ENCODE data around the gene ZC3H4. TPM values are rescaled to one million over a fixed set of nuclear protein-coding genes. Genes with fewer than 3 reads are reported as not detected.

ZC3H4 gene
- total RNA-seq, 2 donors from 2014 or later, result 49.8 to 112 TPM

DNA sequence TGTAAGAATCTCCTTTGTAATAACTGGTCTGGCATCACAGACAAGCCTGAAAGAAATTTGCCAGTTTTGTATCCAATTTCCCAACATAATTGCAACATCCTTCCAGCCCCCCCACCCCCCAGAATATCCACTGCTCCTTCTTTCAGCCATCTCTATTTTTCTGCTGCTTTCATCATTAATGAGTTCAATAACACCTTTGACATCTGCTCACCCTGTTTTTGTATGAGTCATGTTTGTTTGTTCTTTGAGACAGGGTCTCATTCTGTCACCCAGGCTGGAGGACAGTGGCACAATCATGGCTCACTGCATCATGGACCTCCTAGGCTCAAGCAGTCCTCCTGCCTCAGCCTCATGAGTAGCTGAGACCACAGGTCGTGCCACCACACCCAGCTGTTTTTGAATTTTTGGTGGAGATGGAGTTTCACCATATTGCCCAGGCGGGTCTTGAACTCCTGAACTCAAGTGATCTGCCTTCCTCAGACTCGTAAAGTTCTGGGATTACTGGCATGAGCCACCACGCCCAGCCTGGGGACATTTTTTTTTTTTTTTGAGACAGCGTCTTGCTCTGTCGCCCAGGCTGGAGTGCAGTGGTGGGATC lies 7.0 kb upstream of the ZC3H4 start:
- H3K36me3 Mint-ChIP-seq, result no peaks in the 10 kb centered on the region
- H3K27ac Mint-ChIP-seq, result peak overlapping the region in 1 of 2 donors; percentile 33
- H3K9me3 Mint-ChIP-seq, result no peaks in the 10 kb centered on the region
- DNase-seq (ENCODE audit: low spot score in 2 of 2) (no peak), ATAC-seq (no peak)

GRCh38 chr19:47113850-47114651 lies 475 bp upstream of the ZC3H4 start:
- Mint-ChIP-seq H3K9me3 (no peaks in the 10 kb centered on the region), H3K27ac (peak overlapping the region; percentile 100), H3K36me3 (peaks cover 35 to 38% of the 10 kb centered on the region in 2 donors)
- ATAC-seq (no peak), DNase-seq (ENCODE audit: low spot score in 2 of 2) (no peak)

DNA sequence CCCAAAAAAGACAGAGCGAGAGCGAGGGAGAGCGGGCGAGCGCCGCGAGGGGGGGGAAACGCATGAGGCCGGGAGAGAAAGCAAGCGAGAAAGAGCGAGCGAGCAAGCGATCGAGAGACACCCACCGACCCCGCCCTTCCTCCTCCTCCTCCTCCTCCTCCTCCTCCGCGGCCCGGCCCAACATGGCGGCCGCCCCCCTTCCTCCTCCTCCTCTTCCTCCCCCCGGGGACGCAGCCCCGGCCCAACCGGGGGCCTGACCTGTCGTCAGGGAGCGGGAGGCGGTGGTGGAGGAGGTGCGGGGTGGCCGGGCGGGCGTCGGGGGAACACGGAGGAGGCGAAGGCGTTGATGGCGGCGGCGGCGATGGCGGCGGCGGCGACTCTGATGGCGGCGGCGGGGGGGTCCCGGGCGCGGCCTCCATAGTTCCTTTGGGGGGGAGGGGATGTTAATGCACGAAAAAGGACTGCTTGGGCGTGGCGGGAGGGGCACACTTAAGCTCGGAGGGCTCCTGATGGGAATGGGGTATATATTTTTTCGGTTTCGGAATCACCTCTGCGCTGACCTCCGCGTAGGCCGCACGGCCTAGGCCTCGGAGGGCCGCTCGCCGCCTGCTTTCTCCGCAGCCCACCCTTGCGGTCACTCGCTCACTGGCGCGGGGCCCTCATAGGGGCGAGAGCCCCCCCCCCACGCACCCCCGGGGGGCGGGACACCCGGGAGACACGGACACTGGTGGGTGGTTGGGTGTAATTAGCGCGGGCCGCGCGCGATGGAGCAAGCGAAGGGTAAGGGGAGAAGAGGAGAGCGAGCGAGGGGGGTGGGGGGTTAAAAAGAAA lies 1.2 kb downstream of the ZC3H4 start:
- Mint-ChIP-seq H3K36me3 (peaks cover 46 to 52% of the 10 kb centered on the region in 2 donors), H3K9me3 (no peaks in the 10 kb centered on the region), H3K27ac (peak overlapping the region; percentile 100)
- ATAC-seq, result peak; percentile 19 to 29
- peak; percentile 76 to 86 for DNase-seq (ENCODE audit: low spot score in 2 of 2)

GRCh38 chr19:47111682-47112165 lies 1.9 kb downstream of the ZC3H4 start:
- peaks cover 46 to 58% of the 10 kb centered on the region in 2 donors for H3K36me3 Mint-ChIP-seq
- H3K27ac Mint-ChIP-seq, result peak overlapping the region; percentile 98 to 100
- H3K9me3 Mint-ChIP-seq, result no peaks in the 10 kb centered on the region
- ATAC-seq (no peak), DNase-seq (ENCODE audit: low spot score in 2 of 2) (no peak)

DNA sequence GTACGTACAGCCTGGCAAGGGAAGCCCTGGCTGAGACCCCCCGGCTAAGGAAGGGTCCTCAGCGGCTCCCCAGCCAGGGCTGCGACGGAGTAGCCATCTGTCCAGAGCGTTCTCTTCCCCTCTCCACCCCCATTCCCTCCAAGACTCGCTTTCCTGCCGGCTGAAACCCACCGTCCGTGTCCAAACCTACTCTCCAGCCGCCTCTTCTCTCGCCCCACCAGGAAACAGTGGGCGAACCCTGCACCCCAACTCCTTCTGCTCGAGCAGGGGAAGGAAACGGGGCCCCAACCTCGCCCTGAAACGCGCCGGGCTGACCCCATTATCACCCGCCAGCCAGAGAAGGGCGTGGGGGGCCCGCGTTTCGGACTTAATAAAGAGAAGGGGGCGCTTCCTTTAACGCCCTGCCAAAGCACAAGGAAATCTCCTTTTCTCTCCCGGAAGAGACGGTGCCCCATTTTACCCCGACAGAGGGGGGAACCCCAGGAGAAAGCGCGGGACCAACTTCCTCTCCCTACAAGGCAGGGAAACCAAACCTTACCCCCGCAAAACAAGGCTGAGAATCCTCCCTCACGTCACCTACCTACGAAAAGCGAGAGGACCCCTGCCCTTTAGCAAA lies 2.5 kb downstream of the ZC3H4 start:
- Mint-ChIP-seq H3K9me3 (no peaks in the 10 kb centered on the region), H3K27ac (peak overlapping the region; percentile 98 to 100)

GRCh38 chr19:47110521-47111005 lies 3.0 kb downstream of the ZC3H4 start:
- no peak for ATAC-seq
- no peaks in the 10 kb centered on the region for H3K9me3 Mint-ChIP-seq
- H3K27ac Mint-ChIP-seq, result peak overlapping the region; percentile 98 to 100
- DNase-seq (ENCODE audit: low spot score in 2 of 2), result peak in 1 of 2 donors; percentile 46
- H3K36me3 Mint-ChIP-seq, result peaks cover 51 to 66% of the 10 kb centered on the region in 2 donors

More for the DNA sequence above, 2.5 kb downstream of the ZC3H4 start:
- DNase-seq (ENCODE audit: low spot score in 2 of 2) (peak; percentile 51 to 78), ATAC-seq (no peak)
- peaks cover 46 to 61% of the 10 kb centered on the region in 2 donors for H3K36me3 Mint-ChIP-seq

DNA sequence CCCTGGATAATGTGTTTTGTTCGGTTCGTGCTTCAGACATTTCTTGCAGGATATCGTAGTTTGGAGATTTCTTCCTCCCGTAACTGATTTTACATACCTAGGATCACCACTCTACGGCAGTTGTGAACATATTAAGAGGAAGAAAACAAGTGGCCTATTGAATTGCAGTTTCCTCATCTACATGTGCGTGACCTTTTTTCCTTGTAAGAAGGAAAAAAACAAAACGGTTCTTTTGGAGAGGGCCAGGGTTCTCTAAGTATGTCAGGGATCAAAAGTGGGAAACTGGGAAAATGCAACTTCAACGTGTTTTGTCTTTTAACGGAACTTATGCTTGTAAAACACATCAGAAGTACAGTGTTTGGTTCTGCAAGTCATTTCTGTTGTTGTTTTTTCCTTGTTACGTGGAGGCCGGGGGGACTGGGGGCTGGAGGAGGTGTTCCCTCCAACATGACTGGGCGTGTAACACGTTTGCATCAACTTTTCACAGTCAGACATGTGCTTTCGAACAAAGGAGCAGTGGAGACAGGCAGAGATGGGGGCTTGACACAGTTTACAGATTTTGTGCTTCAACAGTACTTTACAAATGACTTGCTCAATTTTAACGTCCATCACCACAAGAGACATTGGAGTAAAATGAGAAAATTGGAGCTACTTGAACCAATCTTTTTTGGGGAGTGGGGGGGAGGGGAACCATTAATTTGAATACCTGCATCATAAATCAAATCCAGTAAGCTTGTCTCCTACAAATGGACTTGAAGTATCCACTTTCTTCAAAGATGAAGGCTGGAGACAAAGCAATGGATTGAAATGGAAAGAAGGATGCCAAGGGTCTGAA lies 3.8 kb downstream of the ZC3H4 start:
- H3K9me3 Mint-ChIP-seq, result no peaks in the 10 kb centered on the region
- DNase-seq (ENCODE audit: low spot score in 2 of 2), result peak in 1 of 2 donors; percentile 68
- H3K36me3 Mint-ChIP-seq, result peaks cover 54 to 69% of the 10 kb centered on the region in 2 donors
- H3K27ac Mint-ChIP-seq, result peak overlapping the region; percentile 98 to 100
- peak in 1 of 2 donors; percentile 21 for ATAC-seq

DNA sequence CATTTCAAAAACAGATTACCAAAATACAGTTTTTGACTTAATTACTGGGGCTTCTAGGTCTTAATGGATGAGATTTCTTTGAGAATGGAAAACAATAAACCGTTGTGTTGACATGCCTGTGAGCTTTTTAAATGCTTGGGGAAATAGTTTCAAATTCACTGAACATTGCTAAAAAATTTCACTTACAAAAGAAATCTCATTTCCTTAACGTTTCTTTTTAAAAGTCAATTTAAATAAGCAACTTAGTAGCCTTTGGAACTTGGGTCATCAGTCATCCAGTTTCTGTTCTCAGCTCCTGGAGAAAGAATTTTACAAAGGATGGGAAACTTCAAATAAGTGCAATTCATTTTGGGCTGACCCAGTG lies 4.4 kb downstream of the ZC3H4 start:
- DNase-seq (ENCODE audit: low spot score in 2 of 2) (no peak), ATAC-seq (no peak)
- H3K36me3 Mint-ChIP-seq, result peaks cover 54 to 69% of the 10 kb centered on the region in 2 donors
- H3K9me3 Mint-ChIP-seq, result no peaks in the 10 kb centered on the region
- peak overlapping the region; percentile 98 to 100 for H3K27ac Mint-ChIP-seq

DNA sequence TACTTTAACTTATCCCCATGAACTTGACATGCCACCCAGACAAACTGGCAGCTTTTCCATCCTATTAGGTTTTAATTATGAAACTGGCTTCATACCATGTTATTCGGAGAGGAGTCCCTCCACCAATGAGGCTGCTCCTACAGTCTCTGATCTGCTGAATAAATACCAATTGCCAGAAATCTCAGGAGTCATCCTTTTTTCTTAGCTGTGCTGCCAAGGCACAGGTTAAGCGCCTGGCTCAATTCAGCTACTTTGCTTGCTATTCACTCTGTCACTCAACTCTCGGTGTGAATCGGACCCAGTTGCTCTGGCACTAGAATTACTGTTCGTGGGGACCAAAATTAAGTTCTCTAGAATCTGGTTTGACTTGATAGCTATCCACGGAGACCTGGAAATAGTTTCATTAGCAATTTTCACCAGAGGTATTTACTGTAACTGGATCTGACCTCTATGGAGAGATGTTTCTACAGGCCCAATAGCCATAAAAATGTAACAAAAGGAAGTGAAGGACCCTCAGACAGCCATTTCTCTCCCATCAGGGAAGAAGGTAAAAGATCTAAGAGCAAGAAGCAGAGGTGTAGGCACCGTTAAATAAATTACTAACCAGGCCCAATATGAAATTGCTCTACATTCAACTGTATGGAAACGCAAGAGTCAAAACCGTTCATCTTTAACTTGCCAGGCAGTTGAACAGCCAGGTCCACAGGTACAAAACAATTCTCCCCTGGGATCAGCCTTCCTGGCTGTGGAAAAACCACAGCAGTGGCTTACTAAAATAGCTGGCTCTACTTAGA lies 5.4 kb downstream of the ZC3H4 start:
- H3K9me3 Mint-ChIP-seq, result no peaks in the 10 kb centered on the region
- DNase-seq (ENCODE audit: low spot score in 2 of 2) (no peak), ATAC-seq (no peak)
- peaks cover 48 to 60% of the 10 kb centered on the region in 2 donors for H3K36me3 Mint-ChIP-seq
- peak overlapping the region; percentile 98 to 100 for H3K27ac Mint-ChIP-seq

GRCh38 chr19:47107202-47107952 lies 6.2 kb downstream of the ZC3H4 start:
- ATAC-seq (peak; percentile 44 to 64), DNase-seq (ENCODE audit: low spot score in 2 of 2) (peak; percentile 52 to 66)
- Mint-ChIP-seq H3K27ac (peak overlapping the region; percentile 98 to 100), H3K36me3 (peaks cover 55 to 58% of the 10 kb centered on the region in 2 donors), H3K9me3 (no peaks in the 10 kb centered on the region)

- ATAC-seq, result peak in 1 of 2 donors; percentile 13
- H3K9me3 Mint-ChIP-seq, result no peaks in the 10 kb centered on the region
- peaks cover 57 to 58% of the 10 kb centered on the region in 2 donors for H3K36me3 Mint-ChIP-seq
- H3K27ac Mint-ChIP-seq, result peak overlapping the region; percentile 98 to 100
- no peak for DNase-seq (ENCODE audit: low spot score in 2 of 2)
These were observed 6.8 kb downstream of the ZC3H4 start for GRCh38 chr19:47106821-47107201.

GRCh38 chr19:47105874-47106273 lies 7.7 kb downstream of the ZC3H4 start:
- H3K36me3 Mint-ChIP-seq, result peaks cover 47 to 49% of the 10 kb centered on the region in 2 donors
- H3K27ac Mint-ChIP-seq, result peak overlapping the region; percentile 26 to 100
- ATAC-seq (peak in 1 of 2 donors; percentile 35), DNase-seq (ENCODE audit: low spot score in 2 of 2) (no peak)
- no peaks in the 10 kb centered on the region for H3K9me3 Mint-ChIP-seq

DNA sequence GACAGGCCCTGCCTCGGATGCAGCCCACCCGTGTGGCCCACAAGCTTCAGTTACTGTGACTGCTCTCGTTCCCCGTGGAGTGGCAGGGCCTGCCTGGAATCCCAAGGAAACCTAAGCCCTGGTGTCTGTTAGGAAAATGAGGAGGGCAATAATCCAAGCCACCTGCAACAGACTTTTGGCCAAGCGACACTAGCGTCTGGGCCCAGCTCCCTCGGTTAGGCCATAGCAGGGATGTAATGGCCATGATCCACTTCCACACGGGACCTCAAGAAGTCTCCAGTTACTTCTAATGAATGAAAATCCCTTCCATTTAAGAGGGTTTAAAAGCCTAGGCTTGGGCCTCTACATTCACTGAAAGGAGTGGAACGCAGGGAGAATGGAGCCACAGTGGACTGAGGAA lies 8.9 kb downstream of the ZC3H4 start:
- DNase-seq (ENCODE audit: low spot score in 2 of 2) (no peak), ATAC-seq (no peak)
- no peak overlapping the region for H3K27ac Mint-ChIP-seq
- H3K9me3 Mint-ChIP-seq, result no peaks in the 10 kb centered on the region
- peaks cover 35 to 37% of the 10 kb centered on the region in 2 donors for H3K36me3 Mint-ChIP-seq

- peaks cover 18% of the 10 kb centered on the region in 2 donors for H3K36me3 Mint-ChIP-seq
These were observed 11.1 kb downstream of the ZC3H4 start for GRCh38 chr19:47102346-47103060.

More at GRCh38 chr19:47102346-47103060, 11.1 kb downstream of the ZC3H4 start:
- no peaks in the 10 kb centered on the region for H3K9me3 Mint-ChIP-seq
- no peak for ATAC-seq
- no peak overlapping the region for H3K27ac Mint-ChIP-seq
- no peak for DNase-seq (ENCODE audit: low spot score in 2 of 2)

Data from activated naive CD4-positive, alpha-beta T cell treated with anti-CD3 and anti-CD28 coated beads, Interleukin-2, amount 50 U/mL, for 72 hours (primary cell).